GM12872 (cell line): ENCODE data around the gene IP6K1.

Source experiments
- CTCF ChIP-seq: IDR thresholded peaks from 3 replicates; pipeline ENCODE4 v1.5.1; 2011; ENCODE audit warnings: low read depth, mild to moderate bottlenecking, low read length, moderate library complexity; ENCODE audit not compliant: insufficient read depth

IP6K1 gene

GRCh38 chr3:49705390-49705960 lies 80.9 kb downstream of the IP6K1 start:
- no peak for TF ChIP-seq CTCF

- no peak for TF ChIP-seq CTCF
These were observed 81.7 kb downstream of the IP6K1 start for GRCh38 chr3:49704629-49705028.

GRCh38 chr3:49703956-49704355 lies 82.4 kb downstream of the IP6K1 start:
- no peak for TF ChIP-seq CTCF

- peak; percentile 95 for TF ChIP-seq CTCF
These were observed 82.9 kb downstream of the IP6K1 start for GRCh38 chr3:49703443-49703927.

- TF ChIP-seq CTCF: no peak
These were observed 83.7 kb downstream of the IP6K1 start for GRCh38 chr3:49702672-49703071.

- peak; percentile 43; the same call in 2 of the 3 replicates for TF ChIP-seq CTCF
These were observed 84.8 kb downstream of the IP6K1 start for GRCh38 chr3:49701388-49702077.

GRCh38 chr3:49700453-49701128 lies 85.8 kb downstream of the IP6K1 start:
- TF ChIP-seq CTCF: no peak
